Measurements from ENCODE around the gene SORT1. TPM values are rescaled to one million over a fixed set of nuclear protein-coding genes. Genes with fewer than 3 reads are reported as not detected.
A peak's percentile ranks its signal among the peaks of the same experiment; 100 is the strongest.
"Not testable (repeated sequence)": the region's sequence is repeated elsewhere in the genome, so short reads cannot be mapped to it uniquely, and the experiment has no call there.

The SORT1 gene
- total RNA-seq, 1 experiment from 2014 or later, result 17.7 TPM

GRCh38 chr1:109385417-109385816 lies 12.3 kb downstream of the SORT1 start:
- in situ Hi-C loops (cut with HindIII; ENCODE audit: low sequenced_read_pairs), result no loop called here
- peak; percentile 32 for DNase-seq (ENCODE audit: low spot score)

DNA sequence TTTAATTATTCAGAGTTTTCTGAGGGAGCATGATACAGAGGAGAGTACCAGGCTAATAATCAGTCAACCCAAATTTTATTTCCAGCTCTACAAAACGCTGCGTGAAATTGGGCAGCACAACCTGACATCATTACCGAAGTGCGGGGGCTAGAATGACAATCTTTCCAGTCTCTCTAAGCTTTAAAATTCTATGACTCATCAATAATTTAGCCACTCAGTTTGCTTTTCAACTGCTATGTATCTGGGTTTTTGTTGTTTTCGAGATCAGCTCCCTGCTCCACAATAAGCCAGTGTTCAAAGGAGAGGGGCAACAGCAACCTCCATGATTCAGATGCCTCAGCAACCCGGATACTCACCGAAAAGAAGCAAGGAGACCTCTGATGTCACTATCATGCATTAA lies 13.9 kb downstream of the SORT1 start:
- in situ Hi-C loops (cut with HindIII; ENCODE audit: low sequenced_read_pairs), result no loop called here
- no peak for DNase-seq (ENCODE audit: low spot score)

- DNase-seq (ENCODE audit: low spot score), result no peak
- in situ Hi-C loops (cut with HindIII; ENCODE audit: low sequenced_read_pairs), result no loop called here
Observed at GRCh38 chr1:109383087-109383779, 14.5 kb downstream of the SORT1 start.

DNA sequence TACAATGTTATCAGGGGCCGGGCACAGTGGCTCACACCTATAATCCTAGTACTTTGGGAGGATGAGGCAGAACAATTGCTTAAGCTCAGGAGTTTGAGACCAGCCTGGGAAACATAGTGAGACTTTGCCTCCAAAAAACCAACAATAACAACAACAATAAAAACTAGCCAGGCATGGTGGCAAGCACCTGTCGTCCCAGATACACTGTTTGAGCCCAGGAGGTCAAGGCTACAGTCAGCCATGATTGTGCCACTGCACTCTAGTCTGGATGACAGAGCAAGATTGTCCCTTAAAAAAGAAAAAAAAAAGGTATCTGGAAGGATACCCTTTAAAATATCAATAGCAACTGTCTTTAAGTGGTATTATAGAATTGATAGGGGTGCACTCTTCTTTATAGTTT lies 16.1 kb downstream of the SORT1 start:
- in situ Hi-C loops (cut with HindIII; ENCODE audit: low sequenced_read_pairs), result no loop called here
- no peak for DNase-seq (ENCODE audit: low spot score)

DNA sequence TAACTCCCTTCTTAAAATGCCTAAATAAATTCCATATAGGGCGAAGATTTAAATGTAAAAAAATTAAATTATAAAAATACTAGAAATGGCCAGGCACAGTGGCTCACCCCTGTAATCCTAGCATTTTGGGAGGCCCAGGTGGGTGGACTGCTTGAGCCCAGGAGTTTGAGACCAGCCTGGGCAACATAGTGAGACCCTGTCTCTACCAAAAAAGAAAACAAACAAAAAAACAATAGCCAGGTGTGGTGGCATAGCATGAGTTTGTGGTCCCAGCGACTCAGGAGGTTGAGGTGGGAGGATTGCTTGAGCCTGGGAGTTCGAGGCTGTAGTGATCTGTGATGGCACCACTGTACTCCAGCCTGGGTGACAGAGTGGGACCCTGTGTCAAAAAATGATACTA lies 17.8 kb downstream of the SORT1 start:
- no peak for DNase-seq (ENCODE audit: low spot score)
- in situ Hi-C loops (cut with HindIII; ENCODE audit: low sequenced_read_pairs), result no loop called here

GRCh38 chr1:109379422-109379821 lies 18.3 kb downstream of the SORT1 start:
- in situ Hi-C loops (cut with HindIII; ENCODE audit: low sequenced_read_pairs), result no loop called here
- no peak for DNase-seq (ENCODE audit: low spot score)

- no peak for DNase-seq (ENCODE audit: low spot score)
- in situ Hi-C loops (cut with HindIII; ENCODE audit: low sequenced_read_pairs), result no loop called here
Observed at GRCh38 chr1:109377698-109378097, 20.0 kb downstream of the SORT1 start.

DNA sequence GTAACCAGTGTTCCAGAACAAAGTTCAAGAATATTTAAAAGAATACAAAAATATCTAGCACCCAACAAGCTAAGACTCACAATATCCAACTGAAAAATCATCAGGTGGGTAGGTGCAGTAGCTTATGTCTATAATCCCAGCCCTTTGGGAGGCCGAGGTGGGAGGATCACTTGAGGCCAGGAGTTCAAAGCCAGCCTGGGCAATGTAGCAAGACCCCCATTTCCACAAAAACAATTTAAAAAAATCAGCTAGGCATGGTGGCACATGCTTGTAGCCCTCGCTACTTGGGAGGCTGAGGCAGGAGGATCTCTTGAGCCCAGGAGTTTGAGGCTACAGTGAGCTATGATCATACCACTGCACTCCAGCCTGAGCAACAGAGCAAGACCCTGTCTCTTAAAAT lies 24.0 kb downstream of the SORT1 start:
- DNase-seq (ENCODE audit: low spot score); in situ Hi-C loops (cut with HindIII; ENCODE audit: low sequenced_read_pairs): not testable (repeated sequence)

GRCh38 chr1:109373126-109373525 lies 24.6 kb downstream of the SORT1 start:
- in situ Hi-C loops (cut with HindIII; ENCODE audit: low sequenced_read_pairs), result no loop called here
- peak; percentile 8 for DNase-seq (ENCODE audit: low spot score)

DNA sequence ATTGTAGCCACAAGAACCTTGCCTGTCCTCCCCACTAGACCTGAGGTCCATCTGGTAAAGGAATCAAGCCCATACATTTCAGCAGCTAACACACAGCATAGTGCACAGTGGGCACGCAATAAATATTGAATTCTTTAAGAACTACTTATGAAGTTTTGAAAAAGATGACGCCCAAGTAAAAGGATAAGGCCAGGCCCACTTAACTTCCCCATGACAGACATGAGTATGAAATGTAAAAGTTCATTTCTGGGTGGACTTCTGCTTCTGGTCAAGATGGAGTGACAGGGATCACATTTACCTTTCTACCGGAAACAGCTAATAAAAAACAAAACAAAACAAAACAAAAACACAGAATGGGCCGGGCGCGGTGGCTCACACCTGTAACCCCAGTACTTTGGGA lies 25.4 kb downstream of the SORT1 start:
- in situ Hi-C loops (cut with HindIII; ENCODE audit: low sequenced_read_pairs), result no loop called here
- DNase-seq (ENCODE audit: low spot score), result no peak

DNA sequence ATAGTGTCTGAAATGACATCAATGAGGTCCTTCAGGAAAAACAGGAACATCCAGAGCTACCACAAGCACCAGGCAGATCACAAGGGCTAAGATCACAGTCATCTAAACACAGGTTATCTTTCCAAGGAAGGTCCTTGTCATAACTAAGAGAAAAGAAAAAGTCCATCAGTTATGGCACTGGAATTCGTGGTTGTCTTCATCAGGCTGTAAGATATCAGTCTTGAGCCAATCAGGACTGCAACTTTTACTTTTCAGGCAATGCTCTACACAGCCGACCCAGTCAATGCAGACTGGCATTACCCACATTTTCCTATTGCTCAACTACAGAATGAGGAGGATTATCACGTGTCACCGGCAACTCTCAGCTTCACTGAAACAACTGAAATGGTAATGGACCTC lies 26.4 kb downstream of the SORT1 start:
- no peak for DNase-seq (ENCODE audit: low spot score)
- in situ Hi-C loops (cut with HindIII; ENCODE audit: low sequenced_read_pairs), result no loop called here

GRCh38 chr1:109370712-109371340 lies 26.9 kb downstream of the SORT1 start:
- in situ Hi-C loops (cut with HindIII; ENCODE audit: low sequenced_read_pairs), result no loop called here
- DNase-seq (ENCODE audit: low spot score), result no peak

DNA sequence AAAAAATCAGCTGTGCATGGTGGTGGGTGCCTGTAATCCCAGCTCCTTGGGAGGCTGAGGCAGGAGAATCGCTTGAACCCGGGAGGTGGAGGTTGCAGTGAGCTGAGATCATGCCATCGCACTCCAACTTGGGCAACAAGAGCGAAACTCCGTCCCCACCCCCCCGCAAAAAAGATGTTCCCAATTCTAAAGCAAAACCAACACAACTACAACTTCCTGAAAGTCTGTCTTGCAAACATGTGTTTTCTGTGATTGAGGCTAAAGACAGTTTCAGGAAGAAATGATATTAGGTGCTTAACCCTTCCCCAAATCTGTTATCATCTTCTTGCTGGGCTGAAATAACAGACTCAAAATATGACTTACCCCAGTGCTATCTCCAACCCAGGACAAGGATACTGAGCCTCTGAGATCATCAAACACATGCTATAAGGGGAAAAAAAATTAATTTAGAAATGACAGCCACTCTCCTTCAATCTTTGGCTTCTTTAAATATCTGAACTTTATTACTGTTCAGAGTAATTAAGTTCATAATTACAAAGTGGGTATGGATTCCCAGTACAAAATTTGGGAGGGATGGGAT lies 28.5 kb downstream of the SORT1 start:
- no peak for DNase-seq (ENCODE audit: low spot score)
- in situ Hi-C loops (cut with HindIII; ENCODE audit: low sequenced_read_pairs), result no loop called here

DNA sequence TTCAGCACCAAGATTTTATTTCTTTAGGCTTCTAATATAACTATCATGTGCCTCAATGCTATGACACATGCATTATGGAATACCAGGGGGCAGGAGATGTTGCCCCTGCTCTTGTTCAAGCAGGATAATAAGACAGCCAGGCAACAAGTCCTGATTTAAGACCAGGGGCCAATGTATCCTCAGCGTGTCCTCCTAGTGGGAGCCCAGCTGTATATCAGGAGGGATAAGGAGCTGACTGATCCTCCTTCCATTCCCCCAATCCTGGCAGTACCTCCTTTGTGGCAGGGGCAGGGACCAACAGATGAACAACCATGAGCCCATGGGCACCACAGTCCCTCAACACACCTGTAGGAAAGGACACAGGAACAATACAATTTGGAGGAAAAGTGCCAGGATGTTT lies 29.3 kb downstream of the SORT1 start:
- in situ Hi-C loops (cut with HindIII; ENCODE audit: low sequenced_read_pairs), result no loop called here
- DNase-seq (ENCODE audit: low spot score), result no peak

GRCh38 chr1:109367626-109368025 lies 30.1 kb downstream of the SORT1 start:
- no peak for DNase-seq (ENCODE audit: low spot score)
- in situ Hi-C loops (cut with HindIII; ENCODE audit: low sequenced_read_pairs), result no loop called here

GRCh38 chr1:109365642-109366204 lies 32.0 kb downstream of the SORT1 start:
- in situ Hi-C loops (cut with HindIII; ENCODE audit: low sequenced_read_pairs), result no loop called here

DNA sequence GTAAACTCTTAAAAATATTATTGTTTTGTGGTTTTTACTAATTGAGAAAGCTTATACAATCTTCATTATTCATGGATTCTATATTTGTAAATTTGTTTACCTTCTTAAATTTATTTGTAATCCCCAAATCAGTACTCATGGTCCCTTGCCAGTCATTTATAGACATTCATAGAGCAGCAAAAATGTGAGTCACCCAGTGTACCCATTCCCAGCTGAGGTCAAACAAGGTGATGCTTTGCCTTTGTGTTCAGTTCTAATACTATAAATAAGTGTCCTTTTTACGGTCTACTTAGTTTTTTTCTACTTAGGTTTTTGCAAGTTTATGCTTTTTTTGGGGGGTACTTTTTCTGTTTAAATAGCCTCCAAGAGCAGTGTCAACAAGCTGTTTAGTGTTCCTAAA lies 36.1 kb downstream of the SORT1 start:
- in situ Hi-C loops (cut with HindIII; ENCODE audit: low sequenced_read_pairs), result no loop called here
- DNase-seq (ENCODE audit: low spot score), result no peak

More at GRCh38 chr1:109365642-109366204, 32.0 kb downstream of the SORT1 start:
- DNase-seq (ENCODE audit: low spot score), result no peak

- in situ Hi-C loops (cut with HindIII; ENCODE audit: low sequenced_read_pairs), result no loop called here
- DNase-seq (ENCODE audit: low spot score), result no peak
Observed at GRCh38 chr1:109361069-109361468, 36.6 kb downstream of the SORT1 start.

GRCh38 chr1:109357616-109358015 lies 40.1 kb downstream of the SORT1 start:
- in situ Hi-C loops (cut with HindIII; ENCODE audit: low sequenced_read_pairs), result no loop called here
- no peak for DNase-seq (ENCODE audit: low spot score)

DNA sequence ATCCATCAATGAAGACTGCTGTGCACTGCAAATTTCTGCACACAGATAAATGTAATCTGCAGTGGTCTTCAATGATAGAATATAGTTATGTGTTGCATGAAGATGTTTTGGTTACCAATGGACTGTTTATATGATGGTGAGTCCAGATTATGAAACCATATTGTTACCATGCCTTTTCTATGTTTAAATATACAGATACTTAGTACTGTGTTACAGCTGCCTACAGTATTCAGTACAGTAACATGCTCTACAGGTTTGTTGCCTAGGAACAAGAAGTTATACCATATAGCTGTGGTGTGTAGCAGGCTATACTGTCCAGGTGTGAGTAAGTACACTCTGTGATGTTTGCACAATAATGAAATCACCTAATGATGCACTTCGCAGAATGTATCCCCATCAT lies 40.8 kb downstream of the SORT1 start:
- in situ Hi-C loops (cut with HindIII; ENCODE audit: low sequenced_read_pairs), result no loop called here
- DNase-seq (ENCODE audit: low spot score), result no peak

Data from G401 (cell line).